Stomach (tissue), 9 donors: ENCODE results near the gene TESK1. TPM values are rescaled to one million over a fixed set of nuclear protein-coding genes. Genes with fewer than 3 reads are reported as not detected.

Experiments
- DNase-seq, 2 donors: peaks; one replicate each; pipeline versions ENCODE4 v3.0.0 to v3.0.0-alpha.2; 2013 to 2019
- H3K27ac ChIP-seq, 5 donors: fragments of 200-600 bp in 4 of 5; sonication (generic) in 4 of 5; one replicate each; pipeline ENCODE4 v1.5.1; 2013 to 2019; ENCODE audit warnings: mild to moderate bottlenecking in 1 of 5, moderate library complexity in 1 of 5
- H3K27me3 ChIP-seq, 3 donors: fragments of 200-600 bp; sonication (generic); one replicate each; pipeline ENCODE4 v1.5.1; 2017 to 2019; ENCODE audit warnings: mixed run types in 1 of 3
- H3K36me3 ChIP-seq, 4 donors: fragments of 200-600 bp; sonication (generic); 1 replicate in 3 of 4; 2 replicates in 1 of 4; pipeline ENCODE4 v1.5.1; 2016 to 2019
- H3K4me1 ChIP-seq, 4 donors: fragments of 200-600 bp; sonication (generic); one replicate each; pipeline ENCODE4 v1.5.1; 2016 to 2019
- H3K4me3 ChIP-seq, 4 donors: fragments of 200-600 bp; sonication (generic) in 3 of 4; one replicate each; pipeline ENCODE4 v1.5.1; 2016 to 2019; ENCODE audit warnings: mild to moderate bottlenecking in 1 of 4
- H3K9me3 ChIP-seq, 4 donors: fragments of 200-600 bp; sonication (generic); one replicate each; pipeline ENCODE4 v1.5.1; 2016 to 2019
- EP300 ChIP-seq: sonication (generic); formaldehyde crosslinking; IDR thresholded peaks from one replicate; pipeline ENCODE4 v1.6.1; 2017; ENCODE audit warnings: antibody characterized with exemption
- POLR2A ChIP-seq, 4 donors: fragments of 450-650 bp; IDR thresholded peaks; one replicate each; pipeline ENCODE4 v1.6.1; 2016; ENCODE audit warnings: antibody characterized with exemption in 4 of 4, control low read depth in 2 of 4, mild to moderate bottlenecking in 1 of 4, moderate library complexity in 1 of 4
- POLR2AphosphoS5 ChIP-seq, 3 donors: sonication (generic); formaldehyde crosslinking; IDR thresholded peaks; one replicate each; pipeline ENCODE4 v1.6.1; 2016; ENCODE audit warnings: antibody characterized with exemption in 3 of 3
- WGBS, 5 donors: extraction: QIAGEN DNeasy Blood & Tissue Kit in 3 of 5; methylation state at CpG; one replicate each; pipeline versions ENCODE4 v1.1.5 to v1.1.7; 2013 to 2018; 5-methylcytosine and 5-hydroxymethylcytosine counted together
- intact Hi-C: fragments of 100-400 bp; cut with DNase I; formaldehyde crosslinking; loops from one replicate; pipeline ENCODE4 v1.15.1; 2023; ENCODE audit warnings: low total_unique reads
- polyA plus RNA-seq, 3 donors: library from polyadenylated mRNA; stranded (reverse); fragments of 200-250 nt; gene quantifications; one replicate each; pipeline ENCODE4 v1.2.3, GENCODE V29; 2013
- small RNA-seq, 4 donors: library from RNA; depleted of rRNA; stranded (forward); fragments of <200 nt; gene quantifications; one replicate each; pipeline ENCODE3, GENCODE V24; 2016
- total RNA-seq, 5 donors: library from RNA; depleted of rRNA; stranded (reverse); fragments of >200 nt; gene quantifications; one replicate each; pipeline versions ENCODE4 v1.1.0 to v1.2.3, GENCODE V29; 2014 to 2016
- donor health status: healthy with polysubstance abuse.
- donor health status: Bipolar disorder and iron deficiency.
- donor health status: healthy.

TESK1 gene
- total and polyA plus RNA-seq, 8 donors, result 11.9 to 56.8 (median 31.1) TPM

- no peaks in the 10 kb centered on the region for H3K9me3 ChIP-seq
- peak in 1 of 2 donors; percentile 47 for DNase-seq
- H3K36me3 ChIP-seq, result peaks cover 10 to 25% (median 16%) of the 10 kb centered on the region in 4 donors
- peak overlapping the region; percentile 38 to 100 (median 98) for H3K27ac ChIP-seq
- 26 to 47% (median 28%) methylated on average over 3 of the region's 3 CpGs for WGBS, 5 donors
- TF ChIP-seq POLR2AphosphoS5 (IDR thresholded peaks at IDR 0.05) (peak; percentile 47 to 81 (median 74)), EP300 (peak; percentile 71), POLR2A (IDR thresholded peaks at IDR 0.05) (no peak)
- peak overlapping the region; percentile 68 to 96 (median 84) for H3K4me3 ChIP-seq
- H3K4me1 ChIP-seq, result peaks cover 38 to 70% (median 61%) of the 10 kb centered on the region in 4 donors
- intact Hi-C loops, result no loop called here
- H3K27me3 ChIP-seq, result no peaks in the 10 kb centered on the region
Measured at GRCh38 chr9:35659340-35659739, 54.3 kb downstream of the TESK1 start.

Small RNA genes lying within 50 kb of the gene (small RNA-seq; reads per million reads assigned to genes)
- gene MIR4667 (0 reads per million in 4 donors), gene RMRP (0 reads per million in 4 donors), gene RPS29P17 (0 reads per million in 4 donors)

Other genes with a start within 250 kb of the TESK1 start
- gene RUSC2, start 115.2 kb upstream of the TESK1 start, total RNA-seq, result 10 to 100 TPM in 2 of 5 donors, 1 to 10 TPM in 3; 3.8 to 34.8 (median 9.9) TPM
- 1 to 10 TPM; 3.4 to 6.6 (median 6.5) TPM for gene RUSC2, start 115.2 kb upstream of the TESK1 start, polyA plus RNA-seq
- gene CD72, start 13.2 kb downstream of the TESK1 start, total RNA-seq, result 10 to 100 TPM in 1 of 5 donors, 1 to 10 TPM in 1, not detected in 3; 3.1 to 18.7 TPM
- 1 to 10 TPM in 2 of 3 donors, under 1 TPM in 1; 0.61 to 2.8 (median 1.1) TPM for gene CD72, start 13.2 kb downstream of the TESK1 start, polyA plus RNA-seq
- gene SIT1, start 45.7 kb downstream of the TESK1 start, total RNA-seq, result 1 to 10 TPM in 2 of 5 donors, not detected in 3; 2.0 to 2.3 TPM
- 1 to 10 TPM in 1 of 3 donors, under 1 TPM in 2; 0.62 to 1.1 (median 0.95) TPM for gene SIT1, start 45.7 kb downstream of the TESK1 start, polyA plus RNA-seq
- gene RMRP, start 52.8 kb downstream of the TESK1 start, total RNA-seq, result over 10,000 TPM in 4 of 5 donors, 1,000 to 10,000 TPM in 1; 1,379 to 137,340 (median 23,544) TPM
- gene RMRP, start 52.8 kb downstream of the TESK1 start, polyA plus RNA-seq, result 10 to 100 TPM in 1 of 3 donors, not detected in 2; 64.3 TPM
- 100 to 1,000 TPM in 1 of 5 donors, 10 to 100 TPM in 4; 15.6 to 104 (median 28.1) TPM for gene CCDC107, start 53.0 kb downstream of the TESK1 start, total RNA-seq
- gene CCDC107, start 53.0 kb downstream of the TESK1 start, polyA plus RNA-seq, result 10 to 100 TPM; 58.8 to 86.4 (median 69.7) TPM
- 10 to 100 TPM in 3 of 5 donors, 1 to 10 TPM in 2; 1.8 to 58.3 (median 11.6) TPM for gene ARHGEF39, start 59.9 kb downstream of the TESK1 start, total RNA-seq
- gene ARHGEF39, start 59.9 kb downstream of the TESK1 start, polyA plus RNA-seq, result 1 to 10 TPM; 2.8 to 4.3 (median 3.2) TPM
- gene CA9, start 68.7 kb downstream of the TESK1 start, total RNA-seq, result 100 to 1,000 TPM in 3 of 5 donors, 10 to 100 TPM in 1, 1 to 10 TPM in 1; 1.2 to 670 (median 161) TPM
- 100 to 1,000 TPM; 115 to 653 (median 541) TPM for gene CA9, start 68.7 kb downstream of the TESK1 start, polyA plus RNA-seq
- gene TPM2, start 84.7 kb downstream of the TESK1 start, total RNA-seq, result 1,000 to 10,000 TPM in 3 of 5 donors, 100 to 1,000 TPM in 2; 537 to 3,642 (median 1,228) TPM
- gene TPM2, start 84.7 kb downstream of the TESK1 start, polyA plus RNA-seq, result 1,000 to 10,000 TPM in 1 of 3 donors, 100 to 1,000 TPM in 2; 460 to 2,257 (median 672) TPM
- 100 to 1,000 TPM; 169 to 399 (median 223) TPM for gene TLN1, start 126.9 kb downstream of the TESK1 start, total RNA-seq
- 100 to 1,000 TPM in 1 of 3 donors, 10 to 100 TPM in 2; 53.2 to 141 (median 70.2) TPM for gene TLN1, start 126.9 kb downstream of the TESK1 start, polyA plus RNA-seq
- 10 to 100 TPM; 33.2 to 84.0 (median 79.1) TPM for gene CREB3, start 127.4 kb downstream of the TESK1 start, total RNA-seq
- gene CREB3, start 127.4 kb downstream of the TESK1 start, polyA plus RNA-seq, result 10 to 100 TPM; 29.4 to 40.5 (median 37.9) TPM
- gene GBA2, start 144.0 kb downstream of the TESK1 start, total RNA-seq, result 100 to 1,000 TPM in 3 of 5 donors, 10 to 100 TPM in 2; 29.8 to 210 (median 145) TPM
- 10 to 100 TPM; 26.5 to 38.9 (median 32.5) TPM for gene GBA2, start 144.0 kb downstream of the TESK1 start, polyA plus RNA-seq
- gene RGP1, start 144.0 kb downstream of the TESK1 start, total RNA-seq, result 10 to 100 TPM in 4 of 5 donors, 1 to 10 TPM in 1; 7.0 to 21.2 (median 14.7) TPM
- gene RGP1, start 144.0 kb downstream of the TESK1 start, polyA plus RNA-seq, result 10 to 100 TPM in 1 of 3 donors, 1 to 10 TPM in 2; 3.8 to 12.8 (median 7.2) TPM
- gene MSMP, start 149.0 kb downstream of the TESK1 start, total RNA-seq, result not detected
- gene MSMP, start 149.0 kb downstream of the TESK1 start, polyA plus RNA-seq, result under 1 TPM in 1 of 3 donors, not detected in 2; 0.35 TPM
- 10 to 100 TPM in 3 of 5 donors, 1 to 10 TPM in 2; 3.1 to 75.5 (median 14.5) TPM for gene NPR2, start 186.3 kb downstream of the TESK1 start, total RNA-seq
- 10 to 100 TPM in 1 of 3 donors, 1 to 10 TPM in 2; 4.0 to 11.4 (median 7.0) TPM for gene NPR2, start 186.3 kb downstream of the TESK1 start, polyA plus RNA-seq
- gene SPAG8, start 207.0 kb downstream of the TESK1 start, total RNA-seq, result 1 to 10 TPM in 2 of 5 donors, not detected in 3; 1.7 to 2.7 TPM
- gene SPAG8, start 207.0 kb downstream of the TESK1 start, polyA plus RNA-seq, result 1 to 10 TPM in 1 of 3 donors, under 1 TPM in 2; 0.19 to 4.1 (median 0.98) TPM
- 10 to 100 TPM in 4 of 5 donors, 1 to 10 TPM in 1; 8.4 to 22.7 (median 17.9) TPM for gene HINT2, start 209.8 kb downstream of the TESK1 start, total RNA-seq
- 100 to 1,000 TPM in 2 of 3 donors, 10 to 100 TPM in 1; 98.1 to 131 (median 118) TPM for gene HINT2, start 209.8 kb downstream of the TESK1 start, polyA plus RNA-seq
- not detected for gene FAM221B, start 223.5 kb downstream of the TESK1 start, total RNA-seq
- gene FAM221B, start 223.5 kb downstream of the TESK1 start, polyA plus RNA-seq, result under 1 TPM in 1 of 3 donors, not detected in 2; 0.10 TPM
- gene TMEM8B, start 224.0 kb downstream of the TESK1 start, total RNA-seq, result 10 to 100 TPM in 3 of 5 donors, 1 to 10 TPM in 2; 4.6 to 81.4 (median 11.6) TPM
- 1 to 10 TPM; 7.0 to 9.2 (median 7.0) TPM for gene TMEM8B, start 224.0 kb downstream of the TESK1 start, polyA plus RNA-seq